Endometrial microvascular endothelial cells (primary cell): ENCODE measurements around the gene EFCAB8. TPM values are rescaled to one million over a fixed set of nuclear protein-coding genes. Genes with fewer than 3 reads are reported as not detected.

Experiments
- in situ Hi-C: cut with HindIII; loops from 2 replicates; pipeline ENCODE4 v1.10.0; 2017; ENCODE audit warnings: low sequenced_read_pairs, low pct_unique_long_range_greater_than_20kb; ENCODE audit errors: inconsistent ontology term
- total RNA-seq: library from RNA; depleted of rRNA; stranded (reverse); fragments of >200 nt; gene quantifications from one replicate; pipeline ENCODE4 v1.2.3, GENCODE V29; 2015; ENCODE audit errors: inconsistent ontology term

The EFCAB8 gene
- total RNA-seq, 1 donor from 2014 or later, result not detected

GRCh38 chr20:32878820-32879219 lies 20.1 kb downstream of the EFCAB8 start:
- in situ Hi-C loops, result no loop called here

GRCh38 chr20:32879538-32879937 lies 20.8 kb downstream of the EFCAB8 start:
- in situ Hi-C loops, result no loop called here

- in situ Hi-C loops, result no loop called here
These were observed 21.9 kb downstream of the EFCAB8 start for GRCh38 chr20:32880635-32881034.

GRCh38 chr20:32883081-32883480 lies 24.4 kb downstream of the EFCAB8 start:
- in situ Hi-C loops, result no loop called here

GRCh38 chr20:32885185-32885584 lies 26.5 kb downstream of the EFCAB8 start:
- in situ Hi-C loops, result no loop called here

- in situ Hi-C loops, result no loop called here
These were observed 27.2 kb downstream of the EFCAB8 start for GRCh38 chr20:32885952-32886351.

- in situ Hi-C loops, result no loop called here
These were observed 27.9 kb downstream of the EFCAB8 start for GRCh38 chr20:32886652-32887051.

- in situ Hi-C loops, result no loop called here
These were observed 28.8 kb downstream of the EFCAB8 start for GRCh38 chr20:32887492-32887891.

- in situ Hi-C loops, result no loop called here
These were observed 29.9 kb downstream of the EFCAB8 start for GRCh38 chr20:32888636-32889035.

- in situ Hi-C loops, result no loop called here
These were observed 30.6 kb downstream of the EFCAB8 start for GRCh38 chr20:32889281-32889680.

- in situ Hi-C loops, result no loop called here
These were observed 32.8 kb downstream of the EFCAB8 start for GRCh38 chr20:32891491-32891890.

GRCh38 chr20:32891926-32892660 lies 33.4 kb downstream of the EFCAB8 start:
- in situ Hi-C loops, result no loop called here

- in situ Hi-C loops, result no loop called here
These were observed 34.7 kb downstream of the EFCAB8 start for GRCh38 chr20:32893263-32894025.

- in situ Hi-C loops, result no loop called here
These were observed 35.3 kb downstream of the EFCAB8 start for GRCh38 chr20:32894026-32894483.

GRCh38 chr20:32894711-32895355 lies 36.1 kb downstream of the EFCAB8 start:
- in situ Hi-C loops, result no loop called here

GRCh38 chr20:32896521-32897280 lies 38.0 kb downstream of the EFCAB8 start:
- in situ Hi-C loops, result no loop called here

- in situ Hi-C loops, result no loop called here
These were observed 40.0 kb downstream of the EFCAB8 start for GRCh38 chr20:32898729-32899128.

- in situ Hi-C loops, result no loop called here
These were observed 44.0 kb downstream of the EFCAB8 start for GRCh38 chr20:32902456-32903420.
